AG20443 (cell line): ENCODE measurements around the gene NDEL1.

ENCODE experiments used
- DNase-seq: peaks from one replicate; pipeline ENCODE4 v3.0.0; 2012; ENCODE audit warnings: low spot score, mixed read lengths

The NDEL1 gene

GRCh38 chr17:8458128-8458527 lies 22.4 kb downstream of the NDEL1 start:
- no peak for DNase-seq

- DNase-seq, result no peak
These were observed 23.4 kb downstream of the NDEL1 start for GRCh38 chr17:8459107-8459506.

GRCh38 chr17:8459831-8460230 lies 24.1 kb downstream of the NDEL1 start:
- DNase-seq, result no peak

- no peak for DNase-seq
These were observed 26.9 kb downstream of the NDEL1 start for GRCh38 chr17:8462564-8462963.

- peak; percentile 67 for DNase-seq
These were observed 27.4 kb downstream of the NDEL1 start for GRCh38 chr17:8463099-8463498.

- DNase-seq, result no peak
These were observed 29.3 kb downstream of the NDEL1 start for GRCh38 chr17:8464941-8465340.

- no peak for DNase-seq
These were observed 29.7 kb downstream of the NDEL1 start for GRCh38 chr17:8465356-8465755.

- DNase-seq, result no peak
These were observed 30.1 kb downstream of the NDEL1 start for GRCh38 chr17:8465759-8466158.

GRCh38 chr17:8466456-8466855 lies 30.8 kb downstream of the NDEL1 start:
- peak; percentile 83 for DNase-seq

GRCh38 chr17:8466873-8467272 lies 31.2 kb downstream of the NDEL1 start:
- no peak for DNase-seq

- no peak for DNase-seq
These were observed 31.8 kb downstream of the NDEL1 start for GRCh38 chr17:8467527-8467926.

GRCh38 chr17:8468127-8468526 lies 32.4 kb downstream of the NDEL1 start:
- DNase-seq, result no peak

- DNase-seq, result no peak
These were observed 33.3 kb downstream of the NDEL1 start for GRCh38 chr17:8468980-8469379.

- no peak for DNase-seq
These were observed 34.3 kb downstream of the NDEL1 start for GRCh38 chr17:8469964-8470363.

- DNase-seq, result no peak
These were observed 34.9 kb downstream of the NDEL1 start for GRCh38 chr17:8470447-8471047.

- DNase-seq, result no peak
These were observed 37.0 kb downstream of the NDEL1 start for GRCh38 chr17:8472663-8473062.

- DNase-seq, result no peak
These were observed 37.9 kb downstream of the NDEL1 start for GRCh38 chr17:8473451-8474192.

GRCh38 chr17:8474826-8475225 lies 39.1 kb downstream of the NDEL1 start:
- no peak for DNase-seq

- no peak for DNase-seq
These were observed 39.5 kb downstream of the NDEL1 start for GRCh38 chr17:8475227-8475626.

- DNase-seq, result no peak
These were observed 40.1 kb downstream of the NDEL1 start for GRCh38 chr17:8475781-8476180.

- no peak for DNase-seq
These were observed 41.1 kb downstream of the NDEL1 start for GRCh38 chr17:8476741-8477140.

- DNase-seq, result no peak
These were observed 41.5 kb downstream of the NDEL1 start for GRCh38 chr17:8477171-8477570.

- DNase-seq, result no peak
These were observed 42.2 kb downstream of the NDEL1 start for GRCh38 chr17:8477715-8478441.
